Activated T-cell treated with anti-CD3 and anti-CD28 coated beads for 4 hours (primary cell): ENCODE results near the gene IGFLR1.
"Not testable (repeated sequence)": the region's sequence is repeated elsewhere in the genome, so short reads cannot be mapped to it uniquely, and the experiment has no call there.

ENCODE experiments used
- DNase-seq: peaks from one replicate; pipeline ENCODE4 v3.0.0-alpha.2; 2020

IGFLR1 gene

GRCh38 chr19:35777086-35777841, 35.0 kb upstream of the IGFLR1 start:
- DNase-seq, result no peak

- DNase-seq, result no peak
Measured at GRCh38 chr19:35776102-35776788, 34.0 kb upstream of the IGFLR1 start.

GRCh38 chr19:35775298-35776101, 33.2 kb upstream of the IGFLR1 start, which contains the start of gene ARHGAP33:
ARHGAP33 (plus strand) TSS chr19:35775564; CDS start chr19:35775659, 95 bp downstream.
- DNase-seq, result peak; percentile 99

- no peak for DNase-seq
Measured at GRCh38 chr19:35775046-35775297, 32.7 kb upstream of the IGFLR1 start.

GRCh38 chr19:35774274-35775045, 32.2 kb upstream of the IGFLR1 start:
- DNase-seq, result no peak

- DNase-seq, result no peak
Measured at GRCh38 chr19:35773020-35773806, 31.0 kb upstream of the IGFLR1 start.

- not testable (repeated sequence) for DNase-seq
Measured at GRCh38 chr19:35772362-35772761, 30.1 kb upstream of the IGFLR1 start.

GRCh38 chr19:35768082-35768421, 25.8 kb upstream of the IGFLR1 start:
- no peak for DNase-seq

- no peak for DNase-seq
Measured at GRCh38 chr19:35767288-35768081, 25.2 kb upstream of the IGFLR1 start.

- no peak for DNase-seq
Measured at GRCh38 chr19:35766571-35767104, 24.4 kb upstream of the IGFLR1 start.

- no peak for DNase-seq
Measured at GRCh38 chr19:35764432-35765315, 22.4 kb upstream of the IGFLR1 start.

GRCh38 chr19:35760711-35761349, 18.6 kb upstream of the IGFLR1 start:
- no peak for DNase-seq

GRCh38 chr19:35759697-35760096, 17.4 kb upstream of the IGFLR1 start:
- DNase-seq, result no peak

GRCh38 chr19:35757749-35758608, 15.7 kb upstream of the IGFLR1 start, which contains the start of gene PROSER3:
PROSER3 (plus strand) TSS chr19:35758176; CDS start chr19:35758216, 40 bp downstream.
- peak; percentile 98 for DNase-seq

- no peak for DNase-seq
Measured at GRCh38 chr19:35757231-35757748, 15.0 kb upstream of the IGFLR1 start.

GRCh38 chr19:35756377-35757230, 14.4 kb upstream of the IGFLR1 start, which contains the start of gene HSPB6:
HSPB6 (minus strand) TSS chr19:35757029; CDS start chr19:35757008, 21 bp downstream.
- no peak for DNase-seq
